Esophagus squamous epithelium (tissue), 4 donors: ENCODE measurements around the gene TRABD2B.

ENCODE experiments used
- POLR2A ChIP-seq, 4 donors: fragments of 450-650 bp; IDR thresholded peaks; one replicate each; pipeline ENCODE4 v1.6.1; 2017; ENCODE audit warnings: antibody characterized with exemption in 4 of 4, mild to moderate bottlenecking in 4 of 4, moderate library complexity in 3 of 4
- TF ChIP-seq, protein P1 (sequence below), 6 experiments: fragments of 450-650 bp in 4 of 6; fragments of 200-600 bp in 2 of 6; sonication (generic) in 2 of 6; IDR thresholded peaks; one replicate each; pipeline ENCODE4 v1.5.1; 2016 to 2019; ENCODE audit warnings: antibody characterized with exemption in 6 of 6, mild to moderate bottlenecking in 4 of 6, moderate library complexity in 4 of 6

GRCh38 chr1:47941609-47942239 lies 55.5 kb downstream of the TRABD2B start:
- TF ChIP-seq, protein P1, sequence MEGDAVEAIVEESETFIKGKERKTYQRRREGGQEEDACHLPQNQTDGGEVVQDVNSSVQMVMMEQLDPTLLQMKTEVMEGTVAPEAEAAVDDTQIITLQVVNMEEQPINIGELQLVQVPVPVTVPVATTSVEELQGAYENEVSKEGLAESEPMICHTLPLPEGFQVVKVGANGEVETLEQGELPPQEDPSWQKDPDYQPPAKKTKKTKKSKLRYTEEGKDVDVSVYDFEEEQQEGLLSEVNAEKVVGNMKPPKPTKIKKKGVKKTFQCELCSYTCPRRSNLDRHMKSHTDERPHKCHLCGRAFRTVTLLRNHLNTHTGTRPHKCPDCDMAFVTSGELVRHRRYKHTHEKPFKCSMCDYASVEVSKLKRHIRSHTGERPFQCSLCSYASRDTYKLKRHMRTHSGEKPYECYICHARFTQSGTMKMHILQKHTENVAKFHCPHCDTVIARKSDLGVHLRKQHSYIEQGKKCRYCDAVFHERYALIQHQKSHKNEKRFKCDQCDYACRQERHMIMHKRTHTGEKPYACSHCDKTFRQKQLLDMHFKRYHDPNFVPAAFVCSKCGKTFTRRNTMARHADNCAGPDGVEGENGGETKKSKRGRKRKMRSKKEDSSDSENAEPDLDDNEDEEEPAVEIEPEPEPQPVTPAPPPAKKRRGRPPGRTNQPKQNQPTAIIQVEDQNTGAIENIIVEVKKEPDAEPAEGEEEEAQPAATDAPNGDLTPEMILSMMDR (IDR thresholded peaks at IDR 0.05): no peak
- no peak for TF ChIP-seq POLR2A (IDR thresholded peaks at IDR 0.05)
